PC-9 (cell line): ENCODE data around the gene MRE11. TPM values are rescaled to one million over a fixed set of nuclear protein-coding genes. Genes with fewer than 3 reads are reported as not detected.

ENCODE experiments used
- BruUV-seq: library from RNA; stranded (reverse); fragments of 400-500 nt; replicated peaks from 2 replicates; lab custom pipeline; 2021; lab: Mats Ljungman, UMichigan
- CTCF ChIA-PET: fragments of 300-600 bp; sonication (Branson Sonifier 250); formaldehyde crosslinking; loops from one replicate; lab custom pipeline; 2022; ENCODE audit warnings: antibody characterized with exemption; lab: Charles Lee
- POLR2A ChIA-PET: fragments of 300-600 bp; sonication (Branson Sonifier 250); formaldehyde crosslinking; loops from one replicate; lab custom pipeline; 2022; ENCODE audit warnings: antibody characterized with exemption; ENCODE audit not compliant: unreplicated experiment; lab: Charles Lee
- DNase-seq, 2 experiments: peaks; one replicate each; pipeline versions ENCODE4 v3.0.0 to v3.0.0-alpha.2; 2015 to 2022; ENCODE audit warnings: mixed read lengths in 1 of 2
- H2AFZ ChIP-seq: fragments of 200-600 bp; sonication (generic); 2 replicates; pipeline ENCODE4 v1.8.1; 2017; ENCODE audit warnings: antibody characterized with exemption
- H3F3A ChIP-seq: fragments of 200-600 bp; sonication (generic); 2 replicates; pipeline ENCODE4 v1.8.1; 2017; ENCODE audit warnings: antibody characterized with exemption, mild to moderate bottlenecking, low read depth; ENCODE audit not compliant: insufficient read depth
- H3K27ac ChIP-seq: fragments of 200-600 bp; sonication (generic); 2 replicates; pipeline ENCODE4 v1.6.1; 2016; ENCODE audit warnings: mixed run types
- H3K27me3 ChIP-seq: fragments of 200-600 bp; sonication (generic); 2 replicates; pipeline ENCODE4 v1.6.1; 2016; ENCODE audit warnings: low read depth, mixed run types; ENCODE audit not compliant: insufficient read depth
- H3K36me3 ChIP-seq: fragments of 200-600 bp; sonication (generic); 2 replicates; pipeline ENCODE4 v1.6.1; 2016; ENCODE audit warnings: low read depth, mixed run types
- H3K4me1 ChIP-seq: fragments of 200-600 bp; sonication (generic); replicated peaks from 2 replicates; pipeline ENCODE4 v1.6.1; 2016; ENCODE audit warnings: mixed run types; ENCODE audit not compliant: insufficient read depth
- H3K4me2 ChIP-seq: fragments of 200-600 bp; sonication (generic); 2 replicates; pipeline ENCODE4 v1.6.1; 2017; ENCODE audit warnings: mixed run types
- H3K4me3 ChIP-seq: fragments of 200-600 bp; sonication (generic); 2 replicates; pipeline ENCODE4 v1.6.1; 2016; ENCODE audit warnings: mixed run types
- H3K79me2 ChIP-seq: fragments of 200-600 bp; sonication (generic); 2 replicates; pipeline ENCODE4 v1.6.1; 2017; ENCODE audit warnings: low read depth, mixed run types
- H3K9me2 ChIP-seq: fragments of 200-600 bp; sonication (generic); 2 replicates; pipeline ENCODE4 v1.8.1; 2017; ENCODE audit warnings: mild to moderate bottlenecking; ENCODE audit not compliant: insufficient read depth
- H3K9me3 ChIP-seq: fragments of 200-600 bp; sonication (generic); 2 replicates; pipeline ENCODE4 v1.8.1; 2016; ENCODE audit warnings: low read depth; ENCODE audit not compliant: insufficient read depth
- H4K20me1 ChIP-seq: fragments of 200-600 bp; sonication (generic); 2 replicates; pipeline ENCODE4 v1.8.1; 2017; ENCODE audit not compliant: insufficient read depth
- EZH2 ChIP-seq: fragments of 200-600 bp; sonication (generic); IDR thresholded peaks from 2 replicates; pipeline ENCODE4 v1.8.0; 2017; ENCODE audit warnings: antibody characterized with exemption, low read depth
- intact Hi-C: fragments of 100-400 bp; cut with micrococcal nuclease; formaldehyde crosslinking; loops from one replicate; pipeline ENCODE4 v1.10.0; 2022; ENCODE audit not compliant: unreplicated experiment
- total RNA-seq: library from RNA; stranded (reverse); gene quantifications from 2 replicates; pipeline ENCODE4 v1.2.3, GENCODE V29; 2021
- TF ChIP-seq, protein P1 (sequence below): fragments of 200-600 bp; sonication (generic); conservative IDR thresholded peaks from 2 replicates; pipeline ENCODE4 v1.6.1; 2017; ENCODE audit warnings: mixed run types, antibody characterized with exemption, mild to moderate bottlenecking, moderate library complexity

MRE11 gene
- total RNA-seq, 1 experiment from 2014 or later, result 41.1 TPM

DNA sequence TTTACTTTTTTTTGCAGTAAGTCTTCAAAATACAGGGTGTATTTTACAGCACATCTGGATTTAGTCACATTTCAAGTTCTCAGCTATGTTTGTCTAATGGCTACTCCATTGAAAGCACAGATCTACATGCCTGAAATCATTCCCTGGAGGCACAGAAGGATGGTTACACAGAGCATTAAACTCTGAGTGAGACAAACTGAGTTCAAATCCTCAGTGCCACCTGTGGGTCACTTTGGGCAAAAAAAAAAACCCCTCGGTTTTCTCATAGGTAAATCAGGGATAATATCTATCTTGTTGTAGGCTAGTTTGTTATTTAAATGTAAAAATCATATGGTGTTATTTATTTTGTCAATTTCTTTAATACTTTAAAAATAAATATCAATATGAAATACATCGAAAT lies 7.9 kb upstream of the MRE11 start:
- no peak overlapping the region for H3K27ac ChIP-seq
- no peaks in the 10 kb centered on the region for H3K9me2 ChIP-seq
- intact Hi-C loops, result loop anchor here (5.0 kb wide), 2 partner anchors 314 to 1269 kb away; no protein-coding TSS in a partner anchor
- H3K36me3 ChIP-seq, result peaks cover 13% of the 10 kb centered on the region; the same call in 1 of the 2 replicates
- H3K4me1 ChIP-seq, result no peaks in the 10 kb centered on the region
- no peak overlapping the region for H2AFZ ChIP-seq
- POLR2A ChIA-PET, result no interaction called here
- no peaks in the 10 kb centered on the region for H3K27me3 ChIP-seq
- CTCF ChIA-PET, result no interaction called here
- no peak overlapping the region for H3K4me2 ChIP-seq
- H3K4me3 ChIP-seq, result no peak overlapping the region
- no peaks in the 10 kb centered on the region for H3K9me3 ChIP-seq
- no peak for DNase-seq
- no TSS peak for BruUV-seq
- no peaks in the 10 kb centered on the region for H3K79me2 ChIP-seq
- TF ChIP-seq, protein P1, sequence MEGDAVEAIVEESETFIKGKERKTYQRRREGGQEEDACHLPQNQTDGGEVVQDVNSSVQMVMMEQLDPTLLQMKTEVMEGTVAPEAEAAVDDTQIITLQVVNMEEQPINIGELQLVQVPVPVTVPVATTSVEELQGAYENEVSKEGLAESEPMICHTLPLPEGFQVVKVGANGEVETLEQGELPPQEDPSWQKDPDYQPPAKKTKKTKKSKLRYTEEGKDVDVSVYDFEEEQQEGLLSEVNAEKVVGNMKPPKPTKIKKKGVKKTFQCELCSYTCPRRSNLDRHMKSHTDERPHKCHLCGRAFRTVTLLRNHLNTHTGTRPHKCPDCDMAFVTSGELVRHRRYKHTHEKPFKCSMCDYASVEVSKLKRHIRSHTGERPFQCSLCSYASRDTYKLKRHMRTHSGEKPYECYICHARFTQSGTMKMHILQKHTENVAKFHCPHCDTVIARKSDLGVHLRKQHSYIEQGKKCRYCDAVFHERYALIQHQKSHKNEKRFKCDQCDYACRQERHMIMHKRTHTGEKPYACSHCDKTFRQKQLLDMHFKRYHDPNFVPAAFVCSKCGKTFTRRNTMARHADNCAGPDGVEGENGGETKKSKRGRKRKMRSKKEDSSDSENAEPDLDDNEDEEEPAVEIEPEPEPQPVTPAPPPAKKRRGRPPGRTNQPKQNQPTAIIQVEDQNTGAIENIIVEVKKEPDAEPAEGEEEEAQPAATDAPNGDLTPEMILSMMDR, result no peak
- no peak for TF ChIP-seq EZH2
- H3F3A ChIP-seq, result peaks cover 4% of the 10 kb centered on the region
- no peaks in the 10 kb centered on the region; the same call in 1 of the 2 replicates for H4K20me1 ChIP-seq

- CTCF ChIA-PET, result no interaction called here
- POLR2A ChIA-PET, result interaction anchor here (0.6 kb wide), 1 partner anchor 61 kb away, joined by 4 read pairs; no protein-coding TSS in a partner anchor
- H3K27ac ChIP-seq, result no peak overlapping the region
- H3K4me2 ChIP-seq, result no peak overlapping the region
- no peak for DNase-seq
- peaks cover 1% of the 10 kb centered on the region for H3K4me1 ChIP-seq
- no peaks in the 10 kb centered on the region for H3K9me3 ChIP-seq
- no peak overlapping the region for H3K4me3 ChIP-seq
- TF ChIP-seq, protein P1, result no peak
- peaks cover 4% of the 10 kb centered on the region; the same call in 1 of the 2 replicates for H3F3A ChIP-seq
- BruUV-seq, result no TSS peak
- H3K9me2 ChIP-seq, result no peaks in the 10 kb centered on the region
- peaks cover 8% of the 10 kb centered on the region for H3K79me2 ChIP-seq
- no peak overlapping the region for H2AFZ ChIP-seq
- H3K27me3 ChIP-seq, result no peaks in the 10 kb centered on the region
- H4K20me1 ChIP-seq, result no peaks in the 10 kb centered on the region; the same call in 1 of the 2 replicates
- intact Hi-C loops, result loop anchor here (5.0 kb wide), 2 partner anchors 313 to 1268 kb away; no protein-coding TSS in a partner anchor
- H3K36me3 ChIP-seq, result peaks cover 14% of the 10 kb centered on the region; the same call in 1 of the 2 replicates
Observed at GRCh38 chr11:94500181-94500580, 6.5 kb upstream of the MRE11 start.

DNA sequence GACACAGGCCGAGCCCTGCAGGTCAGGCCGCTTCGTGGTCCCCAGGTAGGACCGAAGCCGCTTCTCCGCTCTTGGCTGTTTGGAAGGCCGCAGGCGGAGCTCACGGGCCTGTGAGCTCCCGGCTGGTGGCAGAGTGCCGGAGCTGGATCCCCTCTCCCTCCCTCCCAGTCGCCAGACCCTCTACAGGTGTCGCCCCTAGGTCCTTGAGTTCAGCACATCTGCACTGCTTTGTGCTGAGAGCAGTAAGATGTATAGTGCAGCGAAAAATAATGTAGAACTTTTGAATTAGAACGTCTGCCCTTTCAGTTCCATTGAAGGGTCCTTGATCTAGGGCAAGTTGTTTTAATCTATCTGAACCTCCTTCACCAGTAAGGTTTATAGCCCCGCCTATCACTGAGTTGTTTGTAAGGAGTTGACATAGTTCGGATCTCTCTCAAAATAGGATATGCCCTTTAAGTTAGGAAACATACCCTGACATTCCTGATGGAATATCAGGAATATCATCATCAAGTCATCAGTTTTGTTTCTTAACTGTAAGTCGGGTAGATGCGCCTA lies 559 bp upstream of the MRE11 start:
- Histone ChIP-seq H3K36me3 (peaks cover 14% of the 10 kb centered on the region; the same call in 1 of the 2 replicates), H3K27me3 (no peaks in the 10 kb centered on the region), H3F3A (no peaks in the 10 kb centered on the region), H3K4me1 (peaks cover 23% of the 10 kb centered on the region), H3K4me3 (peak overlapping the region; percentile 87), H4K20me1 (no peaks in the 10 kb centered on the region; the same call in 1 of the 2 replicates), H3K9me2 (no peaks in the 10 kb centered on the region), H2AFZ (peak overlapping the region; percentile 99), H3K79me2 (peaks cover 46% of the 10 kb centered on the region), H3K27ac (peak overlapping the region; percentile 73; the same call in 1 of the 2 replicates), H3K4me2 (peak overlapping the region; percentile 94), H3K9me3 (no peaks in the 10 kb centered on the region)
- no peak for DNase-seq
- POLR2A ChIA-PET, result no interaction called here
- BruUV-seq, result TSS peak; percentile 71
- intact Hi-C loops, result loop anchor here (5.0 to 10.0 kb wide), 2 partner anchors 169 to 367 kb away; partner anchors contain the start of gene PANX1
- CTCF ChIA-PET, result no interaction called here
- TF ChIP-seq EZH2, result no peak
